T-helper 9 cell (primary cell): ENCODE data around the gene SLC17A9.

Experiments used
- DNase-seq: peaks from one replicate; pipeline ENCODE4 v3.0.0-alpha.2; 2020

The SLC17A9 gene

GRCh38 chr20:62969179-62969760, 16.8 kb downstream of the SLC17A9 start:
- DNase-seq: no peak

GRCh38 chr20:62969939-62970306, 17.4 kb downstream of the SLC17A9 start:
- no peak for DNase-seq

DNA sequence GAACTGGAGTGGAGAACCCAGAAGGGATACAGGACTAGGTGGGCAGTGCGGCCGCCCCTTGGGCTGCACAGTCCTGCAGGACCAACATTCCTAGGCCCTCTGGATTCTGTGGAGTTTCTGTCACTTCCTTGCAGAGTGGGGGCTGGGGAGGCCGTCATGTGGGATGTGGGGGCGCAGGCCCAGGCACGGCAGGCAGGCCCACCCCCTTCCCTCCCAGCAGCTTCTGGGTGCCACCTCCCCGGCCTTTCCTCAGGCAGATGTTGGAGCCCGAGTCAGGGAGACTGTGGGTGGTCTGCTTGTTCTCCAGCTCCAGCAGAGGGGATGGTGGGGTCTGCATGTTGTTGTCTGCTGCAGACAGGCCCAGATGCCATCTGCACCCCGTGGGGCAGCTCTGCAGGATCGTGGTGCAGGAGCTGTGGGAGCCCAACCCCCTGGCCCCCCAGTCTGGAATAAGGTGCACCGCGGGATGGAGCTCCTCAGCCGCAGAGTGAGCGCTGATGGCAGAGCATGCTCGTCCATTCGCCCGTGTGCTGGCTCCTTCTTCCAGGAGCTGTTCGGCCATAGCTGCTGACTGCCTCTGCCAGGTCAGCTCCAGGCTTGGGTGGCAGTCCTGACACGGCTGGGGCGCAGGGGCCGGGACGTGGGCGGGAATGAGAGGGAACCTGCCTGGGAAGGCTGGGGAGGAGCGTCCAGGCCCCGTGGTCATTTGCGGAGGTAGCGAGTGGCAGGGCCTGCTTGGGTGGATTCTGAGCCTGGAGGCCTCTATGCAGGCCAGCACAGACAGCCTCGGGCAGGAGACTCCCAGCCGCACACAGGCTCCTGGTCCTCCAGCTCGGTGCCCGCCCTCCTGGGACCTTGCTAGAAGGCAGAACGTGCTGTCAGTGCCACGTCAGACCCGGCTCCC, 18.1 kb downstream of the SLC17A9 start:
- no peak for DNase-seq

- DNase-seq: no peak
Observed at GRCh38 chr20:62971211-62971949, 18.9 kb downstream of the SLC17A9 start.

- peak; percentile 81 for DNase-seq
Observed at GRCh38 chr20:62971950-62972844, 19.7 kb downstream of the SLC17A9 start.

DNA sequence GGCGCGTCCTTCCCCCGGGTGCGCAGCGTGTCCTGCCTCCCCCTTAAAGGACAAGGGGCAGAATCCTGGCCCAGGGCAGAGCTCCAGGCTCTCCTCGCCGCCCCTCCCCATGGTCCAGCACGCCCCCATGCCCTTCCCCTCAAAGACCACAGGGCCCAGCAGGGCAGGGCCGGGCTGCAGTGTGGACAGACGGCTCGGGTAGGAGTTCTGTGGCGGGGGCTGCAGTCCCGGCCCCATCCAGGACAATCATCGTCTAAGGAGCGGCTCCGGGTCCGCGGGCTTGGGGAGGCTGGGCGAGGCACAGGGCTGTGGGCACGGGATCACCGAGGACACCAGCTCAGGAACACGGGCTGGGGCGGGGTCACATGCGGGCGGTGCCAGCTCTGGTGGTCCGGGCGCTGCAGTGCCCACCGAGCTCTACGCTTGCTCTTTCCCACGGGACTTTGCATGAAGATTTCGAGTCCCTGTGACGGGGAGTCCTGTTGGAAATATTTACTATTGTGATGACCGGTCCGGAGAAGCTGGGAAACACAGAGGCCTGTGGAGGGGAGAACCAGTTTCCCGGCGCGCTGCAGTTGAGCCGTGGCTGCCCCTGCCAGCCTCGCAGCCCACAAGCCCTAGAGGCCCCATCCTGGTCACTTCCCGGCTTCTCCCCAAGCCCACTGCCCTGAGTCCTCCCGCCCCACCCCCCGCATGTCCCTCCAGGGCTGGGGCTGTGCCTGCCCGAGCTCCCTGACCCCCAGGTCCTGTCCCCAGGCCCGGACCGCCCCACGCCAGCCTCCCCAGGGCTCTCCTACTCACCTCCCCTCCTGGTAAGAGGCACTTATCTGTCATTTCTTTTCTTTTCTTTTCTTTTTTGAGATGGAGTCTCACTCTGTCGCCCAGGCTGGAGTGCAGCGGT, 20.6 kb downstream of the SLC17A9 start:
- no peak for DNase-seq

GRCh38 chr20:62975251-62975760, 22.8 kb downstream of the SLC17A9 start:
- no peak for DNase-seq

DNA sequence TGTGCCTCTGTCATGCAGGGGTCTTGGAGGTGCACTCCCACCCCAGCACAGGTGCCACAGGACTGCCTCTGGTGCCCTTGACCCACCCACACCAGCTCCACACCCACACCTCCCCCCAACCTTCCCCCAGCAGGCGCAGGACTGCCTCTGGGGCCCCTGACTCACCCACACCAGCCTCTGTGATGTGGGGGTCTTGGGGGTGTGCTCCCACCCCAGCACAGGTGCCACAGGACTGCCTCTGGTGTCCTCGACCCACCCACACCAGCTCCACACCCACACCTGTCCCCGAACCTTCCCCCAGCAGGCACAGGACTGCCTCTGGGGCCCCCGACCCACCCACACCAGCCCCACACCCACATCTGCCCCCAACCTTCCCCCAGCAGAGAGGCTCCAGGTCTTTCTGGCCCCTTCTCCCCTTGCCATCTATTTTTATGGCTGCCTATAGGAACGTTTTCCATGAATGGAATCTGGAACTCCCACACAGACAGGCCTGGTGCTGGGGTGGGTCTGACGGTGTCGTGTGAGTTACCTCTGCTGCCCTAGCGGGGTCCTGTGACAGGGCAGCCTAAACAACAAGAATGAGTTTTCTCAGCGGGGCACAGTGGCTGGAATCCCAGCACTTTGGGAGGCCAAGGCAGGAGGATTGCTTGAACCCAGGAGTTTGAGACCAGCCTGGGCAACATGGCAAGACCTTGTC, 23.5 kb downstream of the SLC17A9 start:
- DNase-seq: no peak

- DNase-seq: no peak
Observed at GRCh38 chr20:62976886-62977285, 24.4 kb downstream of the SLC17A9 start.

DNA sequence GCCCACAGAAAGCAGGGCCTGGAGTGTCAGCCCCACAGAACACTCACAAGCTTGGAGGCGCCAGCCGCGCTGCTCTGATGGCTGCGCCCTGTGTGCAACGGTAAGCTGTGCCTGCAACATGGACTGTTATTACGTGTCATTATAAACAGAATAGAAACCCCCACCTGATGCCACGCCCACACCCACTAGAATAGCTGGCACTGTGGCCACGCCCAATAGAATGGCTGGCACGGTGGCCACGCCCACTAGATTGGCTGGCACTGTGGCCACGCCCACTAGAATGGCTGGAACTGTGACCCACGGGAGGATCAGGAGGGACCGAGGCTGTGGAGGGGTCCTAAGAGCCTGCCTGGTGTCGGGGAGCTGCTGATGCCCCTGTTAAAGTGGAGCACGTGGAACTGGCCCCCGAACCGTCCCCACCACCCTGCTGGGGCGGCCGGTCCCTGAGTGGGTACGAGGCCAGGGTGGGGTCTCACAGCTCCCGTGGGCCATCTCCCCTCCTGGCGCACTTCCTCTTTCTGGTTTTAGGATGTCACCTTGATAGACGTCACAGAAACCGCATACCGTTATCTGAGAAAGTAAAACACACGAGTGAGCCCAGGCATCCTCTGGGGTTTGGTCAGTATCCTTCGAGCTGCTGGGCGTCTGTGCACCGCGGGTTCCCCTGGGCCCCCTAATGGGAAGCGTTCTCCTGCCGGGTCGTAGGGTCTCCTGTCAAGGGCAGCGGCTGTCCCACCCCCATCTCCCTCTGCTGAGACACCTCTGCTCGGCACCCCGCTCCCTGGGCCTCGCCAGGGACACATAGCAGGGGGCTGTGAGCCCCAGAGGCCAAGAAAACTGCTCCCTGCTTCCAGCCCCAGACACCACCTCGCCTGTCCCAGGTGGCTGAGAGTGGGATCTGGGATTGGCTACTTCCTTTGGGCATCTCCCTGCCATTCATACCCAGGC, 25.4 kb downstream of the SLC17A9 start:
- DNase-seq: peak; percentile 80

GRCh38 chr20:62978561-62978943, 26.0 kb downstream of the SLC17A9 start:
- DNase-seq: no peak

DNA sequence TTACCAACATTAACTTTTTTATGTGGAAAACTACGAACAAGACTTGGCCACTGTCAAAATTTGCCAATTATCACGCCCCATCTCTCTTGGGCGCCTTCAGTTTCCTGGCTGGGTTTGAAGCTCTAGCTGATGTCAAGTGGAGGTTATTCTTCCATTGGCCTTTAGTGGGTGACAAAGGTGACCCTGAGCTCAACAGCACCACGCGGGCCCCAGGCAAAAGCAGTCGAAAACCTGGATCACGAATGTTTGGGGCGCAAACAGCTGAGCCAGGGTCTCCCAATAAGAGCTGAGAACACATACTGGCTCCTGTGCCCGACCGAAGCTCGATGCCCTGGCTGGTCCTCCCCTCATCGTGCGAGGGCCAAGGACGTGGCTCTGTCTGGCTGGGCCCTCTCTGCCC, 26.8 kb downstream of the SLC17A9 start:
- DNase-seq: no peak

- DNase-seq: no peak
Observed at GRCh38 chr20:62979876-62980373, 27.4 kb downstream of the SLC17A9 start.

DNA sequence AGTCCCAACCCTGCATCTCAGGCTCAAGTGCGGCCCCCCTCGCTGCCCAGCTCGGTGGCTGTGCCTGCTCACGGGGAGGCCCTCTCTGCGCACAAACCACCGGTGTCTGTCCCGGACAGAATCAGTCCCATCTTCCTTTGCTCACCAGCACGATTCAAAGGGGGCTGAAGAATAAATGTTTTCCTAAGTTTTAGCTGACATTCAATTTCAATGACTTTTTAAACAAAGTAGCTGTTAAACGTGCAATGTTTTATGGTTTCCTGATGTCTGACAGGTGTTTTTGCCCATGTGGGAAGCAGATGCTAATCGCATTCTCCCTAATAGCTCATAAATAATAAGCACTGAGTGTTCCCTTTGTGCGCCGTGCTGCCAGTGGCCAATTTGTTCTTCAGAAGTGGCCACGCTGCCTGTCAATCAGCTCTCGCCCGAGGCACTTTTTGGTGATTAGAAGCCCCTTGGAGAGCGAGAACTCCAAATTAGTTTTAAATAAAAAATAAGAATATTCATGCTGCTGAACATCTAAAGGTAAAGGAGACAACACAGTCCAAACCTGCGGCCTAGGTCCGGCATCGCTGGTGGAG, 28.0 kb downstream of the SLC17A9 start:
- DNase-seq: no peak

GRCh38 chr20:62980970-62981369, 28.5 kb downstream of the SLC17A9 start:
- peak; percentile 37 for DNase-seq

- no peak for DNase-seq
Observed at GRCh38 chr20:62982124-62983075, 29.9 kb downstream of the SLC17A9 start.

DNA sequence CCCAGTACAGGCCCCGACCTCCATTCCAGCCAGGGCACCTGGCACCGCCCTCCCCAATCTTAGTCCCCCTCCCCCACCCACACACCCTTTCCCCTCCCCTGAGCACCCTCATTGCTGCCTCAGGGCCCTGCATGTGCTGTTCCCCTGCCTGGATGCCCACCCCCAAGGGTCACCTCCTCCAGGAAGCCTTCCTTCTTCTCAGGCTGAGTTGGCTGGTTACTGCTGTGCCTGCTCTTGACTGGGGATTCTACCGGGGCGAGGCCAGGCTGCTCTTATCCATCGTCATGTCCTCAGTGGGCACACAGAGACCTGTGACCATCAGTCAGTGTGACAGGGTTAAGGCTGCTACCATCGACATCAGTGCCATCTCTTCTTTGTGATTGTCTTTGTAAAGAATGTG, 30.7 kb downstream of the SLC17A9 start:
- DNase-seq: no peak
